Rectal smooth muscle tissue (tissue), 1 donor: ENCODE data around the gene CUEDC1.
A peak's percentile ranks its signal among the peaks of the same experiment; 100 is the strongest.

Source experiments
- H3K27ac ChIP-seq: one replicate; pipeline ENCODE4 v1.7.0; 2013; ENCODE audit warnings: low read depth, low read length, inconsistent platforms
- H3K27me3 ChIP-seq: one replicate; pipeline ENCODE4 v1.7.0; 2013; ENCODE audit warnings: low read length; ENCODE audit not compliant: control insufficient read depth, insufficient read depth
- H3K36me3 ChIP-seq: one replicate; pipeline ENCODE4 v1.7.0; 2013; ENCODE audit warnings: low read length; ENCODE audit not compliant: control insufficient read depth, insufficient read depth
- H3K4me1 ChIP-seq: one replicate; pipeline ENCODE4 v1.7.0; 2013; ENCODE audit warnings: low read length; ENCODE audit not compliant: control insufficient read depth, insufficient read depth
- H3K4me3 ChIP-seq: one replicate; pipeline ENCODE4 v1.7.0; 2013; ENCODE audit warnings: low read length
- H3K9ac ChIP-seq: one replicate; pipeline ENCODE4 v1.7.0; 2013; ENCODE audit warnings: low read length

CUEDC1 gene

GRCh38 chr17:57817299-57817698 is 137.9 kb downstream of the CUEDC1 start:
- no peak overlapping the region for H3K9ac ChIP-seq
- H3K4me1 ChIP-seq: no peaks in the 10 kb centered on the region

GRCh38 chr17:57814421-57814820 is 140.8 kb downstream of the CUEDC1 start:
- Histone ChIP-seq H3K9ac (no peak overlapping the region), H3K27ac (no peak overlapping the region), H3K4me1 (peaks cover 9% of the 10 kb centered on the region), H3K36me3 (no peaks in the 10 kb centered on the region), H3K4me3 (no peak overlapping the region), H3K27me3 (peaks cover 3% of the 10 kb centered on the region)

More at GRCh38 chr17:57817299-57817698, 137.9 kb downstream of the CUEDC1 start:
- Histone ChIP-seq H3K27ac (no peak overlapping the region), H3K27me3 (no peaks in the 10 kb centered on the region), H3K4me3 (no peak overlapping the region), H3K36me3 (no peaks in the 10 kb centered on the region)

GRCh38 chr17:57811638-57812280 is 143.5 kb downstream of the CUEDC1 start:
- Histone ChIP-seq H3K27ac (no peak overlapping the region), H3K27me3 (peaks cover 3% of the 10 kb centered on the region), H3K4me3 (peak overlapping the region; percentile 36), H3K9ac (no peak overlapping the region), H3K4me1 (peaks cover 9% of the 10 kb centered on the region), H3K36me3 (no peaks in the 10 kb centered on the region)
